NCI-H2107 (cell line): ENCODE data around the gene SESN1.
"Not testable (repeated sequence)": the region's sequence is repeated elsewhere in the genome, so short reads cannot be mapped to it uniquely, and the experiment has no call there.

ENCODE experiments used
- DNase-seq: peaks from one replicate; lab custom pipeline; 2025; lab: John Stamatoyannopoulos, UW

The SESN1 gene

GRCh38 chr6:109095036-109095834, 589 bp upstream of the SESN1 start, which contains the start of gene CEP57L1:
TSS of gene CEP57L1 (plus strand) at chr6:109095507. CDS start at chr6:109145222, 49,715 bp downstream.
- peak; percentile 90 for DNase-seq

DNA sequence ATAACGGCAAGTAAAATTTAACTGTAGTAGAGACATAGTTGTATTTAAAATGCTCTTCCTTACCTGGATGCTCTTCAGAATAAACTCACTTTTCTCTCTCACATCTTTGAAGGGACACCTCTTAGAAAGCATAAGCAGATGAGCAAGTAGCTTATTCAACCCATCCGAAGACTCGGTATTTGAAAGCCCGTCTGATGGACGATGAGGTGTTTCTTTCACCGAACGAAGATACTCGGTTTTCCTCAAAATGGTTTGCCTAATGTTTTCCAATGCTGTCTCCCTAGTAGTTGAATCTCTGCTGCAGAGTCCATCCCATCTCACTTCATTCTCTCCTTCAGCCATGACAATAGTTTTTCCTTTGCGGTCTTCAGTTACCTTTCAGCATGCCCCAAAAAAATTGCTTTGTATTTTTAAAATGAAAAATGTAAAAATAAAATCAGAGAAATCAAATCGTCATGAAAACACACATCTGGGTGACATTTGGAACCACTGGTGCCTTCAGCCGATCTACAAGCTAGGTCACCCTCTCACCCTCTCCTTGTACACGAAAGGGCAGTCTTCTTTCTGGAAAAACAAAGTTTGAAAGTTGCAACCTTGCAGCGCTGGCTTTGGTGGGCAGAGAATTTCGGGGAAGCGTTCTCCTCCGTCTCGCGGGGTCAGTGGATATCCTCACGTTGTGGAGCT, 772 bp downstream of the SESN1 start:
- no peak for DNase-seq

DNA sequence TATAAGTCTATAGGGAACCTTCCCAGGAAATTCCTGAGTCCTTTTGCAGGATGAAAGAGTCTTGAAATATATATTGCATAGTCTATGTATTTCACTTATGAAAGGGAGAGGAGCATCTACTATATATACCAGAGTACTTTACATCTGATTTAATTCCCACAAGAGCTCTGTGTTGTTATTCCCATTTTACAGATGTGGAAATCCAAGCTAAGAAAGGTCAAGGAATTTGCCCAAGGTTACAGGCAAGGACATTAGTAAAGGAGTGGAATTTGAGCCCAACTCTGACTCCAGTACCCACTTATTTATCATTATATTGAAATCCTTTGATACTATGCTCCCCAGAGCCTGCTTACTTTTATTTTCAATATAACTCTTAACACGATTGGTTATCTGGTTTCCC, 2.6 kb downstream of the SESN1 start:
- no peak for DNase-seq

DNA sequence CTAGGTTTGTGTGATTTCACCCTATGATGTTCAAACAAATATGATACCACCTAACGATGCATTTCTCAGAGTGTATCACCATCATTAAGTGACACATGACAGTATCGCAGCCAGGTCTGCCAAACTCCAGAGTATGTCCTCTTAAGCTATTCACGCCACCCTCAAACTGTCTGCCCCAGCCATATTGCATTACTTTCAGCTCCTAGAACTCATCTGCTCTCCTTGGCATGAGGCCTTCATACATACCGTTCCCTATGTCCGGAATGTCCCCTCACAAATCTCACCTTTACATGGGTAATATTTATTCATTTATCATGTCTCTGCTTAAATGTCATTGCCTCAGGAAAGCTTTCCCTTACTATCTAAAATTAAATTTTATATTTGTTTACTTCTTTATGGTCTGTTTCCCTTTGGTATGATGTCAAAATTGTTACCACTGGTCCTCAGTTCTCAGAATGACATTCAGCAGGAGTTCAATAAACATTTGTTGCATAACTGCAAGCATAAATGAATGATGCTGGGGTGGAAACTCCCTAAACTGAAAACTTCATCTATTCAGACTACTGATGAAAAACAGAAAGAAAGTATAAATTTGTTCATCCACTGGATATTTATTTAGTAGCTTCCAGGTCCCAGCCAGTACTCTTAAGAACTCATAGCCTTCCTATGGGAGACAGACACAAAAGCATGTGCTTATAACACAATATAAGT, 3.2 kb downstream of the SESN1 start:
- no peak for DNase-seq

GRCh38 chr6:109088995-109089394, 5.7 kb downstream of the SESN1 start:
- DNase-seq: no peak

GRCh38 chr6:109087661-109088264, 6.9 kb downstream of the SESN1 start:
- DNase-seq: no peak

- DNase-seq: not testable (repeated sequence)
These were observed 10.5 kb downstream of the SESN1 start for GRCh38 chr6:109084146-109084545.

DNA sequence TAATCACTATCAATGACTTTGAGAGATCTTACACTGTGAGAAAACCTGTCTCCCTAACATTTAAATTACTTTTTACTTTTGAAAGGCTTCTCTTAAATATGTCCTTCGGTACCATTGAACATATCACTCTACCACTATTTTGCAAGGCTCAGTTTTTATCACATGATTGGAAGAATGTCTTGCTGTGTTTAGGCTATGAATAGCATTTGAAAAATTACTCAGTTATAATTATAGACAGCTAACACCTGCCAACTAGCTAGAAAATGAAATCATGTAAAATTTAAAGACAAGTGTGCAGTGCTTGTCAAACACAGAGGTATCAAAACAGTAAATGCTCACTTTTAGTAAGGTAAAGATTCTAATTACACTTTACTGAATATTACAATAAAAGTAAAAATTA, 11.0 kb downstream of the SESN1 start:
- no peak for DNase-seq

- DNase-seq: no peak
These were observed 12.5 kb downstream of the SESN1 start for GRCh38 chr6:109082188-109082577.

- no peak for DNase-seq
These were observed 13.0 kb downstream of the SESN1 start for GRCh38 chr6:109081516-109082187.

- DNase-seq: no peak
These were observed 13.6 kb downstream of the SESN1 start for GRCh38 chr6:109081026-109081425.

DNA sequence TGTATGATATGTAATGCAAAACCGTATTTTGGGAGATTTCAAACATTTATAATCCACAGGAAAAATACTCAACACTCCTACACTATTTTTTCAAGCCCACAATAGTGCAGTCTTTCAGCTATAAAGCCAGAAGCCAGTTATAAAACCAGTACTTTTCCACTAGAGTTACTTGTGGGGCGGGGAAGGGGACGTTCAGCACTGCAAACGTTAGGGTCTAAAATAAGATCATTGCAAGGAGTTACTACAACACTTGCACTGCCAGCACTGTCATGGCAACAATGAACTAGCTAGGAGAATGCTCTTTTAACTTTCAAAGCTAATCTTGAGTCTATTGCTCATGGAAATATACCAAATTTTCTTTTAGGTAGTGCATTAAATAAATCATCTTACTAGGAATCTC, 14.7 kb downstream of the SESN1 start:
- DNase-seq: no peak

- no peak for DNase-seq
These were observed 18.3 kb downstream of the SESN1 start for GRCh38 chr6:109076377-109076776.

DNA sequence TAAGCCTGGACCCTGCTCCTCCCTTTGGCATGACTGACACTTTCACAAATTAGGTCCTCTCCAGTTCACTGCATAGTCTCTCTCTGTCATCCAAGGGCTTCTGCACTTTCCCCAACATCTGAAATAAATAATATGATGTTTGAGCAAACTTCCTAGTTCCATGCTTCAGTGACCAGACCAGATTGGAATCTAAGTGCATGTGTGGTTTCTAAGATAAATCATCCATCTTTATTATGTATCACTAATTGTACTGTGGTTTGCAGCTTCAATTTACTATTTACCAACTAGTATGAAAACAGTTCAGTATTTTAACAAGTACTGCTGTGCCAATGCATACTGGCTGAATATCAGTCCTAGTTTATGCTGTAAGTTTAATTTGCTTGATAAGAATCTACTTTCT, 18.7 kb downstream of the SESN1 start:
- DNase-seq: no peak

- no peak for DNase-seq
These were observed 20.6 kb downstream of the SESN1 start for GRCh38 chr6:109074133-109074415.

DNA sequence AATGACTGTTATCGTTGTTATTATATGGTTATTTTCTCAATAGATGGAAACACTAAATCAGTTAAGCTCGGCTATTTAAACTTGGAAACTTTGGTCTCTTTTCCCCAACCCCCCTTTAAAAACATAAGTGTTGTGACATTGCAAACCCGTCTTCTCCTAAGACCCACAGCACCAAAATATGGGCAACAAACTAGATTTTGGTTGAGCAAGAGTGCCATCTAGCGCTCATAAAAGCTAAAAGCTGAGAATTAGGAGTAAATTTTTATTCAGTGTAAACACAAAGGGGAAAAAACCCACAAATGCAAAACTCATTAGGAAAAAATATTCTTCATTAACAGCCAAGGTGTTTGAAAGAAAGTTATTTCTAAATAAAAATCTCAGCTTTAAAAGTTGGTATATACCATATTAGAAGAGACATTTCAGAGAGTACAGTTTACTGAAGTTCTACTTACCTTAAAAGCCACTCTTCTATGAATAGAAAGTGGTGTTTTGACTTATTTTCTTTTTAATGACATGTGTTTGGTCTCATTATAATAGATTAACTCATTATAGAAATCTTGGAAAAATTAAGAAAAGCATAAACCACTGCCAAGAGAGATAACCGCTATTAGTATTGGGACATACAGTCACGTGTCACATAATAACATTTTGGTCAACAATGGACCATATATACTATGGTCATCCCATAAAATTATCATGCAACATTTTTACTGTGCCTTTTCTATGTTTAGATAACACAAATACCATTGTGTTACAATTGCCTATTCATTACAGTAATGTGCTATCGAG, 21.1 kb downstream of the SESN1 start:
- peak; percentile 61 for DNase-seq

DNA sequence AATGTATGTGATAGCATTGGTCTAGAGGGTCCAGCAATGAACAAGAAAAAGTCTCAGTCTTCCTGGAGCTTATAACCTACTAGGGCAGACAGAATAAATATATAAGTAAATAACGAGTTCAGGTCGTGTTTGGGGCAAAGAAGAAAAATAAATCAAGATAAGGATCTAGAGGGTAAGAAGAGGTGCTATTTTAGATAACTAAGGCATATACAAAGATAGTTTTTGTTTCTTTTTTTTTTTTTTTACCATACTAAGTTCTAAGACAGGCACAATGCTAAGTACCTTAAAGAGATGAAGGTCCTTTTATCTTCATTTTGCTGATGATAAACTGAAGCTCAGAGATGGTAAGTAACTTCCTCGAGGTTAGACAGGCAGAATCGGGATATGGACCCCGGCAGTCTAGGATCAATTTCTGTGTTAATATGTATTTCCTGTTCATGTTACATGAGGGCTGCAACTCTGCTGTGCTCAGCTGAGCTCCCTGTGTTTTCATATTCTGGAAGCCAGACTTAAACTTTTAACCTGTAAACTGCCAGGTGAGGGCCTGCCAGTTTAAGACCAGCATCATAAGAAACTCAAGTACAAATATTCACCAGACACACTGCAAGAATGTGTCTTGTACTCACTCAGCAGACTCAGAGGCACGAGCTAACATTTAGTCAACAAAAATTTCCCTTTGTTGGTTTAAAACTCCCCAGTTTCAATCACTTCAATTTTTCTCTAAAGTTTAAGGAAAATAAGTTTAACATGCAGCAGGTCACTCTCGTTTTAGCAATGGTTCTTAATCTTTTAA, 23.3 kb downstream of the SESN1 start:
- no peak for DNase-seq

- no peak for DNase-seq
These were observed 24.9 kb downstream of the SESN1 start for GRCh38 chr6:109069746-109070145.

DNA sequence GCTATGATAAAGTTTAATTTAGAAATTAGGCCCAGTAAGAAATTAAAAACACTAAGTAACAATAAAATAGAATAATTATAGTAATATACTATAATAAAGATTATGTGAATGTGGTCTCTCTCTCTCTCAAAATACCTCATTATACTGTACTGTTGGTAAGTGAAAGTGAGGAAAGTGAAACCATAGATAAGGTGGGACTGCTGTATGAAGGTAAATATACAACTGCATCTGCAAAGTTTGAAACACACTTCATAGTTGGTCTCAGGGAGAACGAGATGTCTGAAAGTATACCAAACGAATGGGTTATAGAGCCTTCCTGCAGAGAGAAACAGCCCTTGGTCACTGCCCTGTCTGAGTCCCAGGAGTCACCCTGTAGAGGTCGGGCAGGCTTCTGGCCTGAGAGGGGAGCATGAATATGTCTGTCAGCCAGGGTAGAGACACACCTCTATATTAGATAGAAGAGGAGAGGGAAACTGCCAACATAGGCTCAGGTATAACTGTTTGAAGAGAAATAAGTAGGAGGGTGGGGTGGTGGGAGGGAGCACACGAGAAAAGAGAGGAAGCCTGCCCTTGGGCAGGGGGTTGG, 31.8 kb downstream of the SESN1 start:
- DNase-seq: no peak

GRCh38 chr6:109062216-109062615, 32.4 kb downstream of the SESN1 start:
- DNase-seq: no peak
